SU-DHL-6 (cell line): ENCODE data around the gene SLC35B2.

Experiments
- H2AFZ ChIP-seq: fragments of 200-600 bp; sonication (generic); 2 replicates; pipeline ENCODE4 v1.6.1; 2014; ENCODE audit warnings: low read depth, mild to moderate bottlenecking, moderate library complexity, mixed read lengths, antibody characterized with exemption, low read length; ENCODE audit not compliant: severe bottlenecking
- H3F3A ChIP-seq: fragments of 200-600 bp; shearing (Covaris generic); 2 replicates; pipeline ENCODE4 v1.6.0; 2016; ENCODE audit warnings: antibody characterized with exemption, mild to moderate bottlenecking; ENCODE audit not compliant: insufficient read depth
- H3K27ac ChIP-seq: fragments of 200-600 bp; sonication (generic); 2 replicates; pipeline ENCODE4 v1.5.1; 2016; ENCODE audit warnings: low read depth, mild to moderate bottlenecking, low read length, moderate library complexity, mixed read lengths
- H3K27me3 ChIP-seq: fragments of 200-600 bp; sonication (generic), shearing (Covaris generic); 2 replicates; pipeline ENCODE4 v1.6.0; 2014; ENCODE audit warnings: mild to moderate bottlenecking, low read length
- H3K36me3 ChIP-seq: fragments of 200-600 bp; sonication (generic); 2 replicates; pipeline ENCODE4 v1.6.1; 2014; ENCODE audit warnings: mild to moderate bottlenecking, low read length, mixed read lengths
- H3K4me2 ChIP-seq: fragments of 300-600, 200-600 bp; shearing (Covaris generic), sonication (generic); 2 replicates; pipeline ENCODE4 v1.6.0; 2014; ENCODE audit warnings: low read length, low read depth, mild to moderate bottlenecking; ENCODE audit not compliant: poor library complexity, severe bottlenecking
- H3K4me3 ChIP-seq: fragments of 200-600 bp; sonication (generic); 2 replicates; pipeline ENCODE4 v1.5.1; 2014; ENCODE audit warnings: antibody characterized with exemption, low read length, mild to moderate bottlenecking, mixed read lengths; ENCODE audit not compliant: insufficient read depth, poor library complexity, severe bottlenecking
- H3K79me2 ChIP-seq: fragments of 200-600 bp; sonication (generic); 2 replicates; pipeline ENCODE4 v1.6.1; 2014; ENCODE audit warnings: mild to moderate bottlenecking, low read length, moderate library complexity; ENCODE audit not compliant: insufficient read depth
- H3K9ac ChIP-seq: fragments of 200-600 bp; sonication (generic); 2 replicates; pipeline ENCODE4 v1.7.0; 2014; ENCODE audit warnings: mild to moderate bottlenecking, low read length
- H3K9me2 ChIP-seq: fragments of 200-600 bp; sonication (generic); replicated peaks from 2 replicates; pipeline ENCODE4 v1.6.1; 2014; ENCODE audit warnings: low read length; ENCODE audit not compliant: insufficient read depth
- H3K9me3 ChIP-seq: fragments of 200-600 bp; sonication (generic); 2 replicates; pipeline ENCODE4 v1.6.1; 2014; ENCODE audit warnings: low read length, mixed read lengths; ENCODE audit not compliant: insufficient read depth
- H4K20me1 ChIP-seq: fragments of 200-600 bp; sonication (generic); 2 replicates; pipeline ENCODE4 v1.6.1; 2014; ENCODE audit warnings: low read depth, mild to moderate bottlenecking, antibody characterized with exemption, low read length, moderate library complexity, mixed read lengths
- EZH2phosphoT487 ChIP-seq: fragments of 200-600 bp; sonication (generic), shearing (Covaris generic); conservative IDR thresholded peaks from 2 replicates; pipeline ENCODE4 v1.6.1; 2018; ENCODE audit warnings: mild to moderate bottlenecking, antibody characterized with exemption, low read length, moderate library complexity, mixed read lengths
- TF ChIP-seq, protein P1 (sequence below): fragments of 200-600 bp; sonication (generic); IDR thresholded peaks from one replicate; pipeline ENCODE4 v1.5.1; 2017; ENCODE audit warnings: antibody characterized with exemption, mild to moderate bottlenecking, low read length, moderate library complexity; ENCODE audit not compliant: insufficient read depth, poor library complexity, severe bottlenecking

Gene SLC35B2

GRCh38 chr6:44251576-44252524 is 5.5 kb downstream of the SLC35B2 start:
- Histone ChIP-seq H3K9me2 (no peaks in the 10 kb centered on the region), H3F3A (peaks cover 98% of the 10 kb centered on the region), H3K27ac (no peak overlapping the region), H3K9ac (no peak overlapping the region), H3K36me3 (peaks cover 55% of the 10 kb centered on the region), H3K27me3 (no peaks in the 10 kb centered on the region), H2AFZ (no peak overlapping the region), H3K4me2 (no peak overlapping the region), H3K4me3 (no peak overlapping the region), H3K9me3 (no peaks in the 10 kb centered on the region), H4K20me1 (peaks cover 50% of the 10 kb centered on the region), H3K79me2 (peaks cover 43% of the 10 kb centered on the region)
- TF ChIP-seq EZH2phosphoT487: no peak
- TF ChIP-seq, protein P1, sequence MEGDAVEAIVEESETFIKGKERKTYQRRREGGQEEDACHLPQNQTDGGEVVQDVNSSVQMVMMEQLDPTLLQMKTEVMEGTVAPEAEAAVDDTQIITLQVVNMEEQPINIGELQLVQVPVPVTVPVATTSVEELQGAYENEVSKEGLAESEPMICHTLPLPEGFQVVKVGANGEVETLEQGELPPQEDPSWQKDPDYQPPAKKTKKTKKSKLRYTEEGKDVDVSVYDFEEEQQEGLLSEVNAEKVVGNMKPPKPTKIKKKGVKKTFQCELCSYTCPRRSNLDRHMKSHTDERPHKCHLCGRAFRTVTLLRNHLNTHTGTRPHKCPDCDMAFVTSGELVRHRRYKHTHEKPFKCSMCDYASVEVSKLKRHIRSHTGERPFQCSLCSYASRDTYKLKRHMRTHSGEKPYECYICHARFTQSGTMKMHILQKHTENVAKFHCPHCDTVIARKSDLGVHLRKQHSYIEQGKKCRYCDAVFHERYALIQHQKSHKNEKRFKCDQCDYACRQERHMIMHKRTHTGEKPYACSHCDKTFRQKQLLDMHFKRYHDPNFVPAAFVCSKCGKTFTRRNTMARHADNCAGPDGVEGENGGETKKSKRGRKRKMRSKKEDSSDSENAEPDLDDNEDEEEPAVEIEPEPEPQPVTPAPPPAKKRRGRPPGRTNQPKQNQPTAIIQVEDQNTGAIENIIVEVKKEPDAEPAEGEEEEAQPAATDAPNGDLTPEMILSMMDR: no peak

DNA sequence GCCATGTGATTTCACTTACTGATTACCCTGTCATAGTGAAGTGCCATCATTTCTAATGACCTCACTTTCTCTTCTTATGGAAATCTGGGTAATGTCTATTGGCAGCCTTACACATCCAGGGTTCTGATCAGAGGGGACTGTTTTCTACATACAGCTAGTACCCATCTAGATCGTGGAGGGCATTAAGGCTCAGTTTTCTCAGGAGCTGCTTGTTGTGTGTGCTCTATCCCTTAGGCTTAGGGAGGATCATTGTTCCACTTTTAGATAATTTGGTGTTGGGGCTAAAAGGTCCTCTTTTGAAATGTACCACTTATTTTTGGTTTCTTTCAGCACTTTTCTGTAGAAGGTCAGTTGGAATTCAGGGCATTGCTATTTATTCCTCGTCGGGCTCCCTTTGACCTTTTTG is 6.6 kb downstream of the SLC35B2 start:
- Histone ChIP-seq H3F3A (peaks cover 86% of the 10 kb centered on the region), H4K20me1 (peaks cover 50% of the 10 kb centered on the region), H3K9me2 (no peaks in the 10 kb centered on the region), H3K27ac (no peak overlapping the region), H3K4me3 (no peak overlapping the region), H3K4me2 (no peak overlapping the region), H3K9me3 (no peaks in the 10 kb centered on the region), H3K79me2 (peaks cover 39% of the 10 kb centered on the region), H3K27me3 (no peaks in the 10 kb centered on the region), H2AFZ (no peak overlapping the region), H3K36me3 (peaks cover 55% of the 10 kb centered on the region), H3K9ac (no peak overlapping the region)
- TF ChIP-seq, protein P1: no peak
- TF ChIP-seq EZH2phosphoT487: no peak

- Histone ChIP-seq H3K79me2 (peaks cover 39% of the 10 kb centered on the region), H3K36me3 (peaks cover 55% of the 10 kb centered on the region), H3K4me3 (no peak overlapping the region), H4K20me1 (peaks cover 50% of the 10 kb centered on the region), H3K27ac (no peak overlapping the region), H3K4me2 (no peak overlapping the region), H2AFZ (no peak overlapping the region), H3K9me2 (no peaks in the 10 kb centered on the region), H3K9ac (no peak overlapping the region), H3K27me3 (no peaks in the 10 kb centered on the region), H3K9me3 (no peaks in the 10 kb centered on the region), H3F3A (peaks cover 81% of the 10 kb centered on the region)
- TF ChIP-seq, protein P1: no peak
- TF ChIP-seq EZH2phosphoT487: no peak
These were observed 7.1 kb downstream of the SLC35B2 start for GRCh38 chr6:44250067-44250717.
